HK-2 (cell line): Measurements from ENCODE around the gene SPCS1.
"Not testable (repeated sequence)": the region's sequence is repeated elsewhere in the genome, so short reads cannot be mapped to it uniquely, and the experiment has no call there.

Experiments used
- DNase-seq: peaks from one replicate; pipeline ENCODE4 v3.0.0-alpha.2; 2018; ENCODE audit not compliant: unreplicated experiment

The SPCS1 gene

GRCh38 chr3:52705688-52706686 is at the start of gene SPCS1, which contains the start of gene GLT8D1:
TSS of gene SPCS1 (plus strand) at chr3:52706106. CDS start at chr3:52706247, 141 bp downstream.
TSS of gene GLT8D1 (minus strand) at chr3:52705791. CDS start at chr3:52700460, 5,331 bp downstream.
- DNase-seq: peak; percentile 74

DNA sequence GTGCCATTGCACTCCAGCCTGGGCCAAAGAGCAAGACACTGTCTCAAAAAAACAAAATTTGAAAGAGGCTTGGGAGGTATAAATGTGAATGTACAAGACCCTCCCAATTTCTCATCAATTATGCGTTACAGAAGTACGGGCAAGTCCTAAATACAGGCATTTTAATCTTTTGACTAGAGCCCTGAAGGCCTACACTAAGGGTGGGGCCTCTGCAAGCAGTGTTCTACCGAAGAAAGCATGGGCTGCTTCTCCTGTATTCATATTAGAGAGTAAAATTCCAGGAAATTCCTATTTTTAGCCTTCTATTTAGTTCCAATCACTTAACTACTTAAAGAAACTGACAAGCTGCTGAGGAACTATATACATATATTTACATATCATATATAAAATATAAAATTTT is 45.9 kb upstream of the SPCS1 start:
- DNase-seq: no peak

- no peak for DNase-seq
Observed at GRCh38 chr3:52663098-52663497, 42.8 kb upstream of the SPCS1 start.

GRCh38 chr3:52670621-52671521 is 35.0 kb upstream of the SPCS1 start:
- DNase-seq: peak; percentile 66

- no peak for DNase-seq
Observed at GRCh38 chr3:52671676-52672075, 34.2 kb upstream of the SPCS1 start.

- DNase-seq: not testable (repeated sequence)
Observed at GRCh38 chr3:52676201-52676600, 29.7 kb upstream of the SPCS1 start.

- DNase-seq: no peak
Observed at GRCh38 chr3:52678265-52679198, 27.4 kb upstream of the SPCS1 start.

DNA sequence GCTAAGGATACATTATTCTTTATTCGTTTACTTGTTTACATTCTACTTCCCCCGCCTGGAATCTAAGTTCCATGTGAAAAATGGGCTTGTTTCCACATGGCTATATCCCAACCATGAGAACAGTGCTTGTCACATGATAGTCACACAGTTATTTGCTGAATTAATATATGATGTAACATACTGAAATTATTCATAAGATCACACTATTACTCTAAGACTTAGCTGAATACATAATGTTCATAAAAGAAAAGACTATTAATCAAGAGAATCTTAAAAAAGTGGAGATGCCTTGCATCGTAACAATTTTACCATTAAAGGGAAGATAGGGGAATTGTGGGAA is 26.7 kb upstream of the SPCS1 start:
- DNase-seq: no peak

GRCh38 chr3:52679811-52680210 is 26.1 kb upstream of the SPCS1 start:
- no peak for DNase-seq

DNA sequence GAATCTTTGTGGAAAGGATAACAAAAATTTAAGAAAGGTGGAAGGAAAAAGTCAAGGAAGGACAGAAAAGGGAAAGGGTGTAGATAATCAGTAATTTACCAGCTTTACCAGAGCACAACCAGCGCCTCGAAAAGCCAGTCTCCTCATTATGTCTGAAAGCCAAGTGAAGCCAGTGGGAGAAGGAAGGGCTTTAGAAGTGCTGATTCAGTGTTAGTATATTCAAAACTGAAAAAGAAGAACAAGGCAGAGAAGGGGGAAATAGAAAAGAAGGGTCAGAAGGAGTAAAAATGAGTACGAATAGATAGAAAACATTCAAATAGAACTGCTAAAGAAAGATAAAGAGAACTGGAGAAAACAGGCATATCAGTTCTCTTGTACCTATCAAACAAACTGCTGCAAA is 24.3 kb upstream of the SPCS1 start:
- no peak for DNase-seq

GRCh38 chr3:52682016-52682415 is 23.9 kb upstream of the SPCS1 start:
- peak; percentile 22 for DNase-seq

GRCh38 chr3:52683611-52684010 is 22.3 kb upstream of the SPCS1 start:
- DNase-seq: no peak

DNA sequence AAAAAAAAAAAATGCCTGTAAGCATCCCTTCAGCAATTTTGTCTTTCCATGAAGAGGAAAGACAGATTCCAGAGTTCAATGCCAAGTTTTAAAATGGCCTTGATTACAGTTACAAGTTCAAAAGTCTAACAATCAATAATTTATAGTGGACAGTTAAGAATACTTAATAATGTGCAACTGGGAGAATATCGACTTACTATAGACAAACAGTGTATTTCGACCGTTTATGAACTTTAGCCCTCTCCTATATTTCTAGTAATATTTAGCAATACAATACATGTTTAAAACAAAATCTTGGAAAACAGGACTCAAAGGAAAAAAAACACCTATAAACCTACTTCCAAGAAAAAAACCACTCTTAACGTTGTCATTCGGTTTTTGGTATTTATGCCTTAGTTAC is 21.7 kb upstream of the SPCS1 start:
- no peak for DNase-seq

DNA sequence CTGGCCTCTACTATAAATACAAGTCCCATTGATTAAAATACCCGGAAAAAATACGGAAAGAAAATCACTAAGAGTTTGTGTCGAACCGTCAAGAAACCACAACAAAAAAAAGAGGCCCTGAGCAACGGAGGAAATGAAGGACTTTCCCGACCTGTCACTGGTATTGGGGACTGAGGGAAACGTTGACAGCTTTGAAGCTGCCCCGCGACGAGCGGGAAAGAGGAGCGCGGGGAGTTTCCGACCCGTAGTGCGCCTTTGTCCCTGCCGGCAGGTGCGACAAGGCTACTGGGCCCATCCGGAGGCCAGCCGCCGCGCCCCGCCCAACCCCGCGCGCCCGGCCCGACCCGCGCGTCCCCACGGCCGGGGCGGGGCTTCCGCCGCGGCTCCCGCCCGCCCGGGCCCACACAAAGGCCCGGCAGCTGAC is 20.6 kb upstream of the SPCS1 start:
- DNase-seq: peak; percentile 73

DNA sequence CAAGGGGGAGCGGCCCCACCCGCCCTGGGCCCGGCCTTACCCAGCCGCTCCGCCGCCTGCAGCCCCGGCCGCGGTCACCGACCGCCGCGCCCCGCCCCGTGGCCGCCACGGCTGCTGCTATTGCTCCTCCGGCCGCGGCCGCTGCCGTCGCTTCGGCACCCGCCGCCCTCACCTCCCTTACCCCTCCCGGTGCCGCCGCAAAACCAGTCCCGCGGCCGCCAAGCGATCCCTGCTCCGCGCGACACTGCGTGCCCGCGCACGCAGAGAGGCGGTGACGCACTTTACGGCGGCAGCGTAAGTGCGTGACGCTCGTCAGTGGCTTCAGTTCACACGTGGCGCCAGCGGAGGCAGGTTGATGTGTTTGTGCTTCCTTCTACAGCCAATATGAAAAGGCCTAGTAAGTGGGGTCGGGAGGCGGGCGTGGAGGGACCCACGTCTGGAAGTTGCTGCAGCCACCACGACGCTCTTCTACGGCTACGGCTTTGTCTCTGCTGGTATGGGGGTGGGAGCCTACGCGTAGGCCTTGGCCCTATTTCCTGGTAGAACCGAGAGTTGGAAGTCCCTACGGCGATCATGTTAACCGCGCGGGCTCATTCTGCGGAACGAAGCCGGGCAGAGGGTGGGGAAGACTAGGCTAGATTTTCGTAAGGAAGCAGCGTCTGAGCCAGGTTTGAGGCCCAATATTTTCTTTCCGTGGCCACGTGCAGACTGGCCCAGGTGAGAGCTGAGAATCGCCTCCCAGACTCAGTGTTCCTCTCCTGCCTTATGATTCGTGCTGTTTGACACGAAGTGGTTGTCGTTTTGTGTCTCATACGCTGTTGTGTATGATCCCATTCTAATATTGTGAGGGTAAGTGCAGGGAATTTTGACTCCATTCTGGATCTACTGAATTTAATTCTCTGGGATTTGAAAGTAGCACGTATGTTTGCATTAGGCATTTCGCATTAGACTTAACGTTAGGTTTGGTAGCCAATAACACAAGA is 19.9 kb upstream of the SPCS1 start, which contains the start of the genes GNL3 and PBRM1:
GNL3 (plus strand) TSS at position 324 of the 983 bp plus-strand sequence; CDS start at position 385, 61 bp downstream.
PBRM1 (minus strand) TSS at position 205 of the 983 bp plus-strand sequence.
- peak; percentile 86 for DNase-seq

DNA sequence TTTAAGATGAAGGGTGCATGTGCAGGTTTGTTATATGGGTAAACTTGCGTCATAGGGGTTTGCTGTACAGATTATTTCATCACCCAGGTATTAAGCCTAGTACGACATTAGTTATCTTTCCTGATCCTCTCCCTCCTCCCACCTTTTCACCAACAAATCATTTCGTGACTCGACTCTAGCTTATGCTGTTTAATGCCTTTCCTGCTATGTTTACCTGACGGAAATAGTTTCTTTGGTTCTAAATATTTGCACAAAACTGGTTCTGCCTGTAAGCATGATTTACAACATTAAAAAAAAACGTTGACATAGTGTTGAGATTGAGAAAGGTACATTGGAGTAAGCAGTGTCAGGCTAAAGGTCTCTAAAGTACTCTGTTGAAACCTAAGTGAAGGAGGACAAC is 17.6 kb upstream of the SPCS1 start:
- no peak for DNase-seq

DNA sequence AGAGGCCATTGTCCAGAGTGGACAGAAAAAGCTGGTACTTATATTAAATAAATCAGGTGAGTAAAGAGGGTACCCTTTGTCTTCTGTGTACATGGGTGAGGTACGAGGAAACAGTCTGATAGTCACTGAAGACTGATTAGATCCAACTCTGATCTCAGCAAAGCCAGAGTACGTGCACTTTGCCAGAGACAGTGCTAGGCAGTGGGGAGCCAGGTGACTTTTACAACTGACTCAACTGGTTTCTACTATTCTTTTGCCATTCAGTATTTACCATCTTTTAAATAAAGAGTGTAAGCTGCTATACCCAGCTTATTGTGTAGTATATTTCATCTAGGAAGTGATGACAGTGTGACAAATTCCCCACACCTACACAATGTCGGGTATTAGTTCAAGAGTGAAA is 16.8 kb upstream of the SPCS1 start:
- DNase-seq: no peak

GRCh38 chr3:52690560-52690959 is 15.3 kb upstream of the SPCS1 start:
- DNase-seq: no peak

GRCh38 chr3:52693071-52693470 is 12.8 kb upstream of the SPCS1 start:
- no peak for DNase-seq
